ENCODE results near the gene GLRA3. TPM values are rescaled to one million over a fixed set of nuclear protein-coding genes. Genes with fewer than 3 reads are reported as not detected.

Gene GLRA3
- total RNA-seq, 1 donor from 2014 or later = not detected

DNA sequence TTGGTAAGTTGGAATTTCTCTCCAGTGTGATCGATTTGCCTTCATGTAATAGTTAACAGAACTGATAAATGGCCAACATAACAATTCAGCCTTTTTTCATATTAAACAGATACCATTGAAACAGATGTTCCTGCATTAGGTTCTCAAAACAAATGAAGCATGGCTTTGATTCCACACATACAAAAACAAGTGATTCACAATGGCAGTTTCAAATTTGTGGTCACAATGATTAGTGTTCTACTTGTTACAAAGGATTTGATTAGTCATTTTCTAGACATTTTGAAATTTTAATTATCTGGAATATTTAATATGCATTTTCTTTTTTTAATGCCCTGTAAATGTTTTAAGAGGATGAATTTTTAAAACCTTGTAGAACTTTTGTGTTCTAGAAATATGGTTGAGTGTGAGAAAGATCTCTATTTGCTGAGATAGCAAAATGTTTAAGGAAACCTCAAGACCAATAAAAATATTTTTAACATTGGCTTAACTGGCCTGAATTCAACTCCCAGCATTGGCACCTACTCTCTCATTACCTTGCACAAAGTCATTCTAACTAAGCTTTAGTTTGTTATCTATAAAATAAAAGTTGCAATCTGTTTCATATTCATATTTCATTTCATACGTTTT lies 18.9 kb upstream of the GLRA3 start:
- intact Hi-C loops (cut with DNase I) = no loop called here
- no peak for TF ChIP-seq POLR2A (IDR thresholded peaks at IDR 0.05)
- TF ChIP-seq POLR2AphosphoS5 (IDR thresholded peaks at IDR 0.05; ENCODE audit: insufficient read depth in 1 of 2, low read depth in 1 of 2) = no peak
- no peak for DNase-seq (ENCODE audit: extremely low spot score in 2 of 2)

DNA sequence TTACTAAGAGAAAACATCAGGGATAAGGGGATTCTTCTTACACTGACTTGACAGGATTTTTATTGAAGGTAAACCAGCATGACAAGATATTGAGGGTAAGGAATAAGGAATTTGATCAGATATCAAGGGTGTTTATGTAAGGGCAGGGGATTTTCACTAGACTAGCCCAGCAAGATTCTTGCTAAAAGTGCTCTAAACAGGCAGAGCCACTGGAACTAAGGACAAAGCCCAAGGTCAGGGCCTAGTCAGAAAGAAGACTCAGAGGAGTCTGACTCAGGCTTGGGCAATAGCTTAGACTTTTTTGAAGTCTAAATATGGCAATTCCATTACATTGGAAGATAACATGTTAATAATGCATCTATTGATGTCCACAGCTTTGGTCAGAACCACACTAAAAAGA lies 6.5 kb upstream of the GLRA3 start:
- H3K4me3 ChIP-seq = no peak overlapping the region
- no peaks in the 10 kb centered on the region for H3K27me3 ChIP-seq
- H3K9me3 ChIP-seq = no peaks in the 10 kb centered on the region
- H3K4me1 ChIP-seq = no peaks in the 10 kb centered on the region
- TF ChIP-seq POLR2AphosphoS5 (IDR thresholded peaks at IDR 0.05; ENCODE audit: insufficient read depth in 1 of 2, low read depth in 1 of 2) (no peak), POLR2A (IDR thresholded peaks at IDR 0.05) (no peak)
- TF ChIP-seq, protein P1, sequence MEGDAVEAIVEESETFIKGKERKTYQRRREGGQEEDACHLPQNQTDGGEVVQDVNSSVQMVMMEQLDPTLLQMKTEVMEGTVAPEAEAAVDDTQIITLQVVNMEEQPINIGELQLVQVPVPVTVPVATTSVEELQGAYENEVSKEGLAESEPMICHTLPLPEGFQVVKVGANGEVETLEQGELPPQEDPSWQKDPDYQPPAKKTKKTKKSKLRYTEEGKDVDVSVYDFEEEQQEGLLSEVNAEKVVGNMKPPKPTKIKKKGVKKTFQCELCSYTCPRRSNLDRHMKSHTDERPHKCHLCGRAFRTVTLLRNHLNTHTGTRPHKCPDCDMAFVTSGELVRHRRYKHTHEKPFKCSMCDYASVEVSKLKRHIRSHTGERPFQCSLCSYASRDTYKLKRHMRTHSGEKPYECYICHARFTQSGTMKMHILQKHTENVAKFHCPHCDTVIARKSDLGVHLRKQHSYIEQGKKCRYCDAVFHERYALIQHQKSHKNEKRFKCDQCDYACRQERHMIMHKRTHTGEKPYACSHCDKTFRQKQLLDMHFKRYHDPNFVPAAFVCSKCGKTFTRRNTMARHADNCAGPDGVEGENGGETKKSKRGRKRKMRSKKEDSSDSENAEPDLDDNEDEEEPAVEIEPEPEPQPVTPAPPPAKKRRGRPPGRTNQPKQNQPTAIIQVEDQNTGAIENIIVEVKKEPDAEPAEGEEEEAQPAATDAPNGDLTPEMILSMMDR (IDR thresholded peaks at IDR 0.05) = no peak
- no peak overlapping the region for H3K27ac ChIP-seq
- intact Hi-C loops (cut with DNase I) = no loop called here
- no peaks in the 10 kb centered on the region for H3K36me3 ChIP-seq
- no peak for DNase-seq (ENCODE audit: extremely low spot score in 2 of 2)

More for the DNA sequence above, 18.9 kb upstream of the GLRA3 start:
- Histone ChIP-seq H3K4me1 (no peaks in the 10 kb centered on the region), H3K27me3 (no peaks in the 10 kb centered on the region), H3K9me3 (no peaks in the 10 kb centered on the region), H3K4me3 (no peak overlapping the region), H3K27ac (no peak overlapping the region), H3K36me3 (no peaks in the 10 kb centered on the region)

DNA sequence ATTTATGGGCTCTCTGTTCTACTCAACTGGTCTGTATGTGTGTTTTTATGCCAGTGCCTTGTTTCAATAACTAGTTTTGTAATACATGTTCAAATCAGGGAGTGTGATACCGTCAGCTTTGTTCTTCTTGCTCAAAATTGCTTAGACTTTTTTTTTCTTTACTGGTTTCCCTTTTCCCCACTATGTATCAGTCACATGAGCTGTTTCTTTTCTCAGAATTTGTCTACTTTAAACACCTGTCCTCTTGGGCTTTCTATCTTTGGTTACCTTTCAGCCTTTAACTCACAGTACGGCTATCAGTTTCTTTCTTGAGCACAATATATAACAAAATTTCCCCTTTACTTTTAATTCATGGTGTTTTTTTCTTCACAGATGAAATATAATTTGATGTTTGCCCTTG lies 5.4 kb upstream of the GLRA3 start:
- no peak for TF ChIP-seq POLR2AphosphoS5 (IDR thresholded peaks at IDR 0.05; ENCODE audit: insufficient read depth in 1 of 2, low read depth in 1 of 2)
- TF ChIP-seq POLR2A (IDR thresholded peaks at IDR 0.05) = no peak
- TF ChIP-seq, protein P1 (IDR thresholded peaks at IDR 0.05) = no peak
- no peaks in the 10 kb centered on the region for H3K27me3 ChIP-seq
- H3K9me3 ChIP-seq = no peaks in the 10 kb centered on the region
- no peak for DNase-seq (ENCODE audit: extremely low spot score in 2 of 2)
- H3K4me1 ChIP-seq = no peaks in the 10 kb centered on the region
- H3K36me3 ChIP-seq = no peaks in the 10 kb centered on the region
- no peak overlapping the region for H3K27ac ChIP-seq
- intact Hi-C loops (cut with DNase I) = no loop called here
- no peak overlapping the region for H3K4me3 ChIP-seq

DNA sequence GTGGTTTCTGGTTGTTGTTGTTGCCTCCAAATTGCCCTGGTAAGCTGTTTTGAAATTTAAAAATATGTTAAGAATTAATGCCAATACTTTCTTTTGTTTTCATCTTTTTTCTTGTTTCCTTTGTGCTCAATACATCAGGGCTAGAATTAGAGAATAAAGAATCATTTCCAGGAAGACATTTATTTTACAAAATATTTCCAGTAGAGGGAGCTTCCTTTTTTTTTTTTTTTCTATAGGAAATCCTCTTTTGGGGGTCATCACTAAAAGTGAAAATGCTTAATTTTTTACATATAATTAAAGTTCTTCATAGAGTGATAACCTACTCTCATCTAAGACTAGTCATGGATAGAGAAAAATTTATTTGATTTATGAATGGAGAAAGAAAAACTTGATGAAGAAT lies 2.4 kb downstream of the GLRA3 start:
- intact Hi-C loops (cut with DNase I) = no loop called here

DNA sequence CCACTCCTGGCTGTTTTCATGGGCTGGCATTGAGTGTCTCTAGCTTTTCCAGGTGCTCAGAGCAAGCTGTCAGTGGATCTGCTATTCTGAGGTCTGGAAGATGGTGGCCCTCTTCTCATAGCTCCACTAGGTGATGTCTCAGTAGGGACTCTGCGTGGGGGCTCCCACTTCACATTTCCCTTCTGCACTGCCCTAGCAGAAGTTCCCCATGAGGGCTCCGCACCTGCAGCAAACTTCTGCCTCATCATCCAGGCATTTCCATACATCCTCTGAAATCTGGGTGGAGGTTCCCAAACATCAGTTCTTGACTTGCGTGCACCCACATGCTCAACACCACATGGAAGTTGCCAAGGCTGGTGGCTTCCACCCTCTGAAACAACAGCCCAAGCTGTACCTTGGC lies 13.8 kb downstream of the GLRA3 start:
- Histone ChIP-seq H3K27ac (no peak overlapping the region), H3K4me3 (no peak overlapping the region), H3K4me1 (no peaks in the 10 kb centered on the region), H3K36me3 (no peaks in the 10 kb centered on the region), H3K9me3 (no peaks in the 10 kb centered on the region), H3K27me3 (no peaks in the 10 kb centered on the region)
- no peak for DNase-seq (ENCODE audit: extremely low spot score in 2 of 2)
- intact Hi-C loops (cut with DNase I) = no loop called here
- TF ChIP-seq, protein P1 (IDR thresholded peaks at IDR 0.05) = no peak

More for the DNA sequence above, 2.4 kb downstream of the GLRA3 start:
- Histone ChIP-seq H3K9me3 (no peaks in the 10 kb centered on the region), H3K36me3 (no peaks in the 10 kb centered on the region), H3K4me3 (no peak overlapping the region), H3K27ac (no peak overlapping the region), H3K27me3 (no peaks in the 10 kb centered on the region), H3K4me1 (peaks cover 8% of the 10 kb centered on the region)
- DNase-seq (ENCODE audit: extremely low spot score in 2 of 2) = no peak
- no peak for TF ChIP-seq POLR2A (IDR thresholded peaks at IDR 0.05)
- TF ChIP-seq, protein P1 (IDR thresholded peaks at IDR 0.05) = no peak
- TF ChIP-seq POLR2AphosphoS5 (IDR thresholded peaks at IDR 0.05; ENCODE audit: insufficient read depth in 1 of 2, low read depth in 1 of 2) = no peak

Data from vagina (tissue), 2 donors.